Activated T-helper 1 cell treated with Interleukin-2 at 50 U/mL for 16 hours (primary cell): ENCODE data around the gene COX6A2.

Experiments
- DNase-seq: peaks from one replicate; pipeline ENCODE4 v3.0.0-alpha.2; 2020; ENCODE audit warnings: low read depth

The COX6A2 gene

GRCh38 chr16:31409433-31409832 lies 18.7 kb downstream of the COX6A2 start:
- no peak for DNase-seq

- DNase-seq = no peak
Observed at GRCh38 chr16:31407406-31407805, 20.8 kb downstream of the COX6A2 start.

GRCh38 chr16:31404353-31405064 lies 23.7 kb downstream of the COX6A2 start:
- DNase-seq = no peak

- DNase-seq = no peak
Observed at GRCh38 chr16:31403590-31404352, 24.4 kb downstream of the COX6A2 start.

DNA sequence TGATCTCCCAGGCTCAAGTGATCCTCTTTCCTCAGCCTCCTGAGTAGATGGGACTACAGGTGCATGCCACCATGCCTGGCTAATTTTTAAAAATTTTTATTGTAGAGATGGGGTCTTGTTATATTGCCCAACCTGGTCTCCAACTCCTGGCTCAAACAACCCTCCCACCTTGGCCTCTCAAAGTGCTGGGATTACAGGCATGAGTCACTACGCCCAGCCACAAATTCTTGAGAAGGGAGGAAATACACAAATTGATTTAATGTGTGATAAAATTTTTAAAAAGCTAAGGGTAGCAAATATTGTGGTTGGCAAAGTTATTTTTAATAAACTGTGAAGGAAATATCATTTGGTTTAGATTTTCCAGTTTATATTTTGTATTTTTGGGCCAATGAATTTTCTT lies 25.5 kb downstream of the COX6A2 start:
- DNase-seq = no peak

DNA sequence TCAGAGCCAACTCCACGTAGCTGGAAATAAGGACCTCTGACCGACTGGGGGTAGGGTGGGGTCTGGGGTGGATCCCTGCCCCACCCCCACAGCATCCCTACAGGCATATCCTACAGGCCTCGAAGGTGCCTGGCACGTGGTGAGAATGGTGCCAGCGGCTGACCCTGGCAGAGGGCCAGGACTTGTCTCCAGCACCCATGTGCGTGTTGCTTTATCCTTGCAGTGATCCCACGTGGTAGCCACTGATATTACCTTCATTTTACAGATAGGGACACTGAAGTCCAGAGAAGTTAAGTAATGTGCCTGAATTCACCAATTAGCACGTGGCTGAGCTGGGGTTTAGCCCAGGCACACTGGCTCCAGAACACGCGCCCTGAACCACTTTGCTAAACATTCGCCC lies 26.7 kb downstream of the COX6A2 start:
- DNase-seq = no peak

DNA sequence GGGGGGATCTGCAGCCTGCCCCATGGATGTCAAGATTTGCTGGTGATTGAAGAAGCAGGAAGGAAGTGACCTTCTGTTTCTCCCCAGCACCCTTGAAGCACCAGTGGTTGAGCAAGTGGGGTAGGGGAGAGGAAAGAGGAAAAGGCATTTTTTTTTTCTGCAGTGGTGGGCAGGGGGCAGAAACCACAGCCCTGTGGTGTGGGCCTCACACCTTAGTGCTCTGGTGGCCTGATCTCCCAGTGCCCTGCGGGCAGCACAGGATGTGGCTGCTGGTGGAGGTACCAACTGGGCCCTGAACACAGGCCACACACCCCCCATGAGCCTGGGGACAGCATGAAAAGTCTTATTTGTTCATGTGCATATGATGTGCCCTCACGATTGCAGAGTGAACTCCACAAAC lies 28.0 kb downstream of the COX6A2 start:
- no peak for DNase-seq

DNA sequence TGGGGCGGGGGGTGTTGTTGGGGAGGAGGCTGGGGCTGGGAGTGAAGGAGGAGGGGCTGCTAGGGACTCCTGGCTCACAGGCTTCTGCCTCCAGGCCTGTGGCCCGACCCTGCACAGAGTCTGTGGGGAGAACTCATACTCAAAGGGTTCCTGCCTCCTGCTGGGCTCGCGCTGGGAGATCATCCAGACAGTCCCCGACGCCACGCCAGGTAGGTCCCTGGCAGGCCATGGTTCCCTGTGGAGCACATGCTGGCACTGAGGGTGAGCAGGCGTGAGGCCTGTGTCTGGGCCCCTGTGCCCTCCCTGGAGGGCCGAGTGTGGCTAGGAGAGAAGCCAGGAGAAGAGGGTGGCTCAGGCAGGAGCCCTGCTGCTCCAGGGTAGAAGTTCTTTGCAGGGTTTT lies 30.5 kb downstream of the COX6A2 start:
- DNase-seq = no peak

DNA sequence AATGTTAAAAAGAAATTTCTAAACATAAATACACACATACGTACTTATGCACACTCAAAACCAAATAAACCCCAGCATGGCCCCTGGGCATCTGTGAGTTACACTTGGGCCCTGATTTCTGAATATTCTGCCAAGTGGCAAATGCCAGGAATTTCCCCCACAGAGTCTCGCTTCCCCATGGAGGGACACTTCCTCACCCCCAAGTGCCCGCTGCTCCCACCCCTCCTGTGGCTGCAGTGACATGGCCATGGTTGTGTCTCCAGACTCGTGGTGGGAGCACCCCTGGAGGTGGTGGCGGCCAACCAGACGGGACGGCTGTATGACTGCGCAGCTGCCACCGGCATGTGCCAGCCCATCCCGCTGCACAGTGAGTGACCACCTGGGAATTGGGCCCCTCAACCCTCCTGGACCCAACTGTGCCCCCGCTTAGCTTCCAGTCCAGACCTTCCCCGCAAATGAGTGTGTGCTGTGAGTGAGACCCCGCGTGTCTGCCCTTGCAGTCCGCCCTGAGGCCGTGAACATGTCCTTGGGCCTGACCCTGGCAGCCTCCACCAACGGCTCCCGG lies 31.0 kb downstream of the COX6A2 start:
- no peak for DNase-seq

- no peak for DNase-seq
Observed at GRCh38 chr16:31395647-31396046, 32.5 kb downstream of the COX6A2 start.

DNA sequence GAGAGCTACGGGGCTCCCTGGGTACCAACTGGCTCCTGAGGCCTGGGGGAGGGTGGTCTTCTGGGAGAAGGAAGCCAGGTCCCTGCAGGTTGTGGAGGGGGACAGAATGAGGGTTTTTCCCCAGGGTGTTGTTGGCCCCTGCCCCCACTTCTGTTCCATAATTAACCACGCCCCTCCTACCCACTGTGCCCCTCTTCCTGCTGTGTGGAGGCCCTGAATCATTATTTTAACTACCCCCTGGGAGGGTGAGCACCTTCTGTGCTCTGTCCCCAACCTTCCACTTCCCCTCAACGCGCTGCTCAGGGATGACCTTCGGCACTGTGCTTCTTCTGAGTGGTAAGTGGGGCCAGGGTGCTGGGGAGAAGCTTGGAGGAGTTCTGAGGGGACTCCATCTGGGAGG lies 35.1 kb downstream of the COX6A2 start, which contains the start of gene ITGAD:
Gene ITGAD (plus strand): TSS at position 280 of the 400 bp plus-strand sequence. CDS start 26 bp downstream, at position 306.
- no peak for DNase-seq

DNA sequence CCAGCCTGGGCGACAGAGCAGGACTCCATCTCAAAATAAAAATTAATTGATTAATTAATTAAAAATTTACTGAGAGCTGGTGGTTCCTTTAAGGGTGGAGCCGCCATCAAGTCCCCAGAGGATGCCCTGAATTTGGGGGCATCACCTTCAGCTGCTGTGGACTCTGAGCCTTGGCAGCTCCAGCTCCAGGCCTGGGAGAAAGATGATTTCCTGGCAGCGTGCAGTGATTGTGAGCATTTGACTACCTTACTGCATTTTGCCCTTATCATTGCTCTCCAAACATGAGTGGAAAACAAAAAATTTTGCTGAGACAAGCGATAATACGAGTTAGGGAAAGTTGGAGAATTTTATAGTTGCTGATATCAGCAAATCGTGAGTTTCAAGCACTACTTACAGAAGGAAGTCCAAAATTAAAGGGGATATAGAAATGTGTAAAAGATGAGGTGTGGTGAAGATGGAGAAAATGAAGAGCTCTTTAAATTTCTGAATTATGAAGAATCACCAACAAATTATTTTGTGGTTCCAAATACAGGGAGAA lies 37.6 kb downstream of the COX6A2 start:
- no peak for DNase-seq

GRCh38 chr16:31388535-31388934 lies 39.6 kb downstream of the COX6A2 start:
- DNase-seq = no peak

GRCh38 chr16:31386157-31386984 lies 41.8 kb downstream of the COX6A2 start:
- DNase-seq = no peak

DNA sequence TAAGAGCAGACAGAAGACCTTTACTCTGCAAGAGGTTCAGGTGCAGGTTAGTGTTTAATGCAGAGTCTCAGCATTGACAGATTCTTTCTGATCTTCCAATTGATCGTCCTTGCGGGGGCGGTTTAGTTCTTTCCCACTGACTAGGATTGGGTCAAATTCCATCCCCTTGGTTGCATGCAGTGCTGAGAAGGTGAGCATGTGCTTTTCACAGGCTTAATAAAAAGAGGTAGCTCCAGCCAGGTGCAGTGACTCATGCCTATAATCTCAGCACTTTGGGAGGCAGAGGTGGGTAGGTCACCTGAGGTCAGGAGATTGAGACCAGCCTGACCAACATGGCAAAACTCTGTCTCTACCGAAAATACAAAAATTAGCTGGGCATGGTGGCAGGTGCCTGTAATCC lies 42.5 kb downstream of the COX6A2 start:
- DNase-seq = no peak

DNA sequence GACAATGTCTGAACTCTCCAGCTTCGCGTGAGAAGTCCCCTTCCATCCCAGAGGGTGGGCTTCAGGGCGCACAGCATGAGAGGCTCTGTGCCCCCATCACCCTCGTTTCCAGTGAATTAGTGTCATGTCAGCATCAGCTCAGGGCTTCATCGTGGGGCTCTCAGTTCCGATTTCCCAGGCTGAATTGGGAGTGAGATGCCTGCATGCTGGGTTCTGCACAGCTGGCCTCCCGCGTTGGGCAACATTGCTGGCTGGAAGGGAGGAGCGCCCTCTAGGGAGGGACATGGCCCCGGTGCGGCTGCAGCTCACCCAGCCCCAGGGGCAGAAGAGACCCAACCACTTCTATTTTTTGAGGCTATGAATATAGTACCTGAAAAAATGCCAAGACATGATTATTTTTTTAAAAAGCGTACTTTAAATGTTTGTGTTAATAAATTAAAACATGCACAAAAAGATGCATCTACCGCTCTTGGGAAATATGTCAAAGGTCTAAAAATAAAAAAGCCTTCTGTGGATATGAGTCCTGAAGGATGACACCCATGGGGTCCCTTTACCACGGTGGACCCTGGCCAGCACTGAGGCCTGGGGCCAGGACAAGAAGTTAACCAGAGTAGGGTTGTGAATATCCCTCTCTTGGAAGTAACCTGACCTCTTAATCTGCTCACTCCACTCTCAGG lies 45.5 kb downstream of the COX6A2 start:
- DNase-seq = no peak

GRCh38 chr16:31380201-31380600 lies 48.0 kb downstream of the COX6A2 start:
- no peak for DNase-seq
